Upper lobe of left lung (tissue), 6 donors: ENCODE results near the gene USP33. TPM values are rescaled to one million over a fixed set of nuclear protein-coding genes. Genes with fewer than 3 reads are reported as not detected.

ENCODE experiments used
- ATAC-seq, 2 donors: fragments of 200-7000 bp; cut with Tn5 transposase; one replicate each; pipeline ENCODE4 v1.9.1; 2022; ENCODE audit warnings: mild to moderate bottlenecking in 2 of 2, moderate library complexity in 2 of 2; ENCODE audit not compliant: low FRiP score in 2 of 2
- DNase-seq, 2 donors: peaks; one replicate each; pipeline ENCODE4 v3.0.0-alpha.2; 2019 to 2020
- H3K27ac ChIP-seq, 4 donors: fragments of 200-600 bp; sonication (generic); one replicate each; pipeline ENCODE4 v1.5.1; 2016 to 2019
- H3K27me3 ChIP-seq, 4 donors: fragments of 200-600 bp; sonication (generic); one replicate each; pipeline ENCODE4 v1.5.1; 2017 to 2019
- H3K36me3 ChIP-seq, 4 donors: fragments of 200-600 bp; sonication (generic); one replicate each; pipeline ENCODE4 v1.5.1; 2016 to 2019
- H3K4me1 ChIP-seq, 4 donors: fragments of 200-600 bp; sonication (generic); one replicate each; pipeline ENCODE4 v1.5.1; 2018 to 2019
- H3K4me3 ChIP-seq, 4 donors: fragments of 200-600 bp; sonication (generic); one replicate each; pipeline ENCODE4 v1.5.1; 2017 to 2019; ENCODE audit warnings: mild to moderate bottlenecking in 2 of 4, moderate library complexity in 1 of 4
- H3K9me3 ChIP-seq, 4 donors: fragments of 200-600 bp; sonication (generic); one replicate each; pipeline ENCODE4 v1.5.1; 2018 to 2019
- CTCF ChIP-seq, 6 experiments: fragments of 450-650 bp in 4 of 6; fragments of 200-600 bp in 2 of 6; sonication (generic) in 2 of 6; IDR thresholded peaks; one replicate each; pipeline ENCODE4 v1.5.1; 2016 to 2019; ENCODE audit warnings: antibody characterized with exemption in 6 of 6
- EP300 ChIP-seq, 4 donors: sonication (generic); formaldehyde crosslinking; IDR thresholded peaks; one replicate each; pipeline ENCODE4 v1.5.1; 2017; ENCODE audit warnings: antibody characterized with exemption in 4 of 4, control low read depth in 2 of 4
- POLR2A ChIP-seq, 4 donors: fragments of 450-650 bp; IDR thresholded peaks; one replicate each; pipeline ENCODE4 v1.5.1; 2016 to 2017; ENCODE audit warnings: antibody characterized with exemption in 4 of 4, mild to moderate bottlenecking in 2 of 4
- POLR2AphosphoS5 ChIP-seq, 2 donors: sonication (generic); formaldehyde crosslinking; IDR thresholded peaks; one replicate each; pipeline ENCODE4 v1.5.1; 2017; ENCODE audit warnings: antibody characterized with exemption in 2 of 2
- WGBS, 2 donors: methylation state at CpG; one replicate each; pipeline ENCODE4 v1.1.5; 2017 to 2018; 5-methylcytosine and 5-hydroxymethylcytosine counted together
- total RNA-seq, 6 donors: library from RNA; depleted of rRNA in 4 of 6; stranded (reverse); fragments of >200 nt in 4 of 6; gene quantifications; one replicate each; pipeline versions ENCODE4 v1.1.0 to v1.2.1, GENCODE V29; 2016 to 2021
- donor health status: DM: no; HTN: no; CAD: no; lungs with moderate emphysema.
- donor health status: DM: no; HTN: yes; CAD: no; lungs with severe emphysema.

USP33 gene
- total RNA-seq, 6 donors from 2014 or later, result 46.3 to 107 (median 58.7) TPM

DNA sequence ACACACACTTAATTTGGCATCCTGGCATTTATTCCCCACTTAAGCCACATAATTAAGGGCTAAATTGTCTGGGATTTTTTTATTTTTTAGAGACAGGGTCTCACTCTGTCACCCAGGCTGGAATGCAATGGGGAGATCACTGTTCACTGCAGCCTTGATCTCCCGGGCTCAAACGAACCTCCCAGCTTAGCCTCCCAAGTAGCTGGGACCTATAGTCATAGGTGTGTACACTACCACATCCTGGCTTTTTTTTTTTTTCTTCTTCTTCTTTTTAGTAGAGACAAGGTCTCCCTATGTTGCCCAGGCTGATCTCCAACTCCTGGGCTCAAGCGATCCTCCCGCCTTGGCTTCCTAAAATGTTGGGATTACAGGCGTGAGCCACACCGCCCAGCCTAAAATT lies 101.4 kb downstream of the USP33 start:
- DNase-seq, result no peak
- Histone ChIP-seq H3K4me3 (no peak overlapping the region), H3K27me3 (no peaks in the 10 kb centered on the region), H3K36me3 (no peaks in the 10 kb centered on the region), H3K27ac (no peak overlapping the region), H3K4me1 (no peaks in the 10 kb centered on the region), H3K9me3 (no peaks in the 10 kb centered on the region)
- 96 to 97% methylated on average over 6 of the region's 6 CpGs for WGBS, 2 donors
- TF ChIP-seq POLR2AphosphoS5 (IDR thresholded peaks at IDR 0.05) (no peak), EP300 (IDR thresholded peaks at IDR 0.05) (no peak), POLR2A (IDR thresholded peaks at IDR 0.05) (no peak), CTCF (IDR thresholded peaks at IDR 0.05) (no peak)
- no peak for ATAC-seq

DNA sequence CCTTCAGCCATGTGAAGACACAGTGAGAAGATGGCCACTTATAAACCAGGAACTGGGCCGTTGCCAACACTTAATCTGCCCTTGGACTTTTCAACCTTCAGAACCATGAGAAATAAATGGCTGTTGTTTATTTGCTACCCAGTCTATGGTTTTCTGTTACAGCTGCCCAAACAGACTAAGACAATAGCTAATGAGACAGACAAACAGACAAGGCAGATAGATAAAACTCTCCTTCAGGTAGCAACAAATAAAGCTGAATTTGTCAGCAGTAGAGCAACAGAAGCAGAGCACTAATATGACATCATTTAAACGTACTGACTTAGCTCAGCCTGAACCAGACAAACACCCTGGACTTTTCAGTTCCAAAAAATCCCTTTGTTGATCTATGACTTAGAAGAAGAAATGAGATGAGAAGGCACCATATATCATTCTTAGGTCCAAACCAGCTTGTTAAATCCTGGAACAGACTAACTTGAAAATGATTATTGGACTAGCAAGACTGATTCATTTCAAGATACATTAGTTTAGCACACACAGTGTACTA lies 104.1 kb downstream of the USP33 start:
- H3K4me3 ChIP-seq, result no peak overlapping the region
- H3K36me3 ChIP-seq, result no peaks in the 10 kb centered on the region
- no peak overlapping the region for H3K27ac ChIP-seq
- no peak for TF ChIP-seq POLR2AphosphoS5 (IDR thresholded peaks at IDR 0.05)
- no peak for TF ChIP-seq POLR2A (IDR thresholded peaks at IDR 0.05)
- no peak for TF ChIP-seq CTCF (IDR thresholded peaks at IDR 0.05)
- TF ChIP-seq EP300 (IDR thresholded peaks at IDR 0.05), result no peak
- ATAC-seq (no peak), DNase-seq (no peak)
- H3K27me3 ChIP-seq, result no peaks in the 10 kb centered on the region
- 51 to 76% methylated on average over 2 of the region's 2 CpGs for WGBS, 2 donors
- H3K4me1 ChIP-seq, result no peaks in the 10 kb centered on the region
- H3K9me3 ChIP-seq, result peaks cover 0 to 6% (median 0%) of the 10 kb centered on the region in 4 donors

- Histone ChIP-seq H3K4me3 (no peak overlapping the region), H3K9me3 (peaks cover 0 to 20% (median 12%) of the 10 kb centered on the region in 4 donors), H3K27me3 (no peaks in the 10 kb centered on the region), H3K36me3 (no peaks in the 10 kb centered on the region), H3K4me1 (no peaks in the 10 kb centered on the region), H3K27ac (no peak overlapping the region)
- 89 to 90% methylated on average over 6 of the region's 6 CpGs for WGBS, 2 donors
- TF ChIP-seq POLR2AphosphoS5 (IDR thresholded peaks at IDR 0.05) (no peak), CTCF (IDR thresholded peaks at IDR 0.05) (no peak), EP300 (IDR thresholded peaks at IDR 0.05) (no peak), POLR2A (IDR thresholded peaks at IDR 0.05) (no peak)
- DNase-seq, result no peak
- no peak for ATAC-seq
Observed at GRCh38 chr1:77652970-77653516, 106.6 kb downstream of the USP33 start.

DNA sequence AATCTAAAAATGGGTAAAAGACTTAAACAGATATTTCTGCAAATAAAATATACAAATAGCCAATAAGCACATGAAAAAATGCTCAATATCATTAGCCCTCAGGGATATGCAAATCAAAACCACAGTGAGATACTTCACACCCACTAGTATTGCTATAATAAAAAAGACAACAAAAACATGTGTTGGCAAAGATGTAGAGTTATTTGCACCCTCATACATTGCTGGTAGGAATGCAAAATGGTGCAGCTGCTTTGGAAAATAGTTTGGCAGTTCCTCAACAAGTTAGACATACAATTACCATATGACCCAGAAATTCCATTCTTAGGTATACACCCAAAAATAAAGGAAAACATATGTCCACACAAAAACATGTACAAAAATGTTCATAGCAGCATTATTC lies 107.4 kb downstream of the USP33 start:
- DNase-seq, result no peak
- no peak overlapping the region for H3K4me3 ChIP-seq

More for the DNA sequence above, 107.4 kb downstream of the USP33 start:
- Histone ChIP-seq H3K9me3 (peaks cover 0 to 20% (median 12%) of the 10 kb centered on the region in 4 donors), H3K4me1 (no peaks in the 10 kb centered on the region), H3K27ac (no peak overlapping the region), H3K36me3 (no peaks in the 10 kb centered on the region), H3K27me3 (no peaks in the 10 kb centered on the region)
- TF ChIP-seq CTCF (IDR thresholded peaks at IDR 0.05), result no peak
- TF ChIP-seq POLR2A (IDR thresholded peaks at IDR 0.05), result no peak
- no peak for TF ChIP-seq POLR2AphosphoS5 (IDR thresholded peaks at IDR 0.05)
- TF ChIP-seq EP300 (IDR thresholded peaks at IDR 0.05), result no peak
- ATAC-seq, result no peak
